Hepatocyte (in vitro differentiated cells): ENCODE measurements around the gene CROCC2. TPM values are rescaled to one million over a fixed set of nuclear protein-coding genes. Genes with fewer than 3 reads are reported as not detected.

ENCODE experiments used
- DNase-seq: peaks from one replicate; pipeline ENCODE4 v3.0.0-alpha.2; 2016; ENCODE audit warnings: low spot score
- H2AFZ ChIP-seq: fragments of 200-600 bp; sonication (generic); 2 replicates; pipeline ENCODE4 v1.6.0; 2016; ENCODE audit warnings: antibody characterized with exemption, mild to moderate bottlenecking
- H3K27ac ChIP-seq: fragments of 200-600 bp; sonication (generic); 2 replicates; pipeline ENCODE4 v1.5.1; 2016; ENCODE audit warnings: mild to moderate bottlenecking
- H3K27me3 ChIP-seq: fragments of 200-600 bp; sonication (generic); 2 replicates; pipeline ENCODE4 v1.6.1; 2016
- H3K36me3 ChIP-seq: fragments of 200-600 bp; sonication (generic); replicated peaks from 2 replicates; pipeline ENCODE4 v1.5.1; 2016; ENCODE audit warnings: low read depth; ENCODE audit not compliant: insufficient read depth
- H3K4me1 ChIP-seq: fragments of 200-600 bp; sonication (generic); 2 replicates; pipeline ENCODE4 v1.5.1; 2016; ENCODE audit warnings: mild to moderate bottlenecking, moderate library complexity; ENCODE audit not compliant: insufficient read depth
- H3K4me2 ChIP-seq: fragments of 200-600 bp; sonication (generic); 2 replicates; pipeline ENCODE4 v1.6.0; 2016
- H3K4me3 ChIP-seq: fragments of 200-600 bp; sonication (generic); 2 replicates; pipeline ENCODE4 v1.5.1; 2016; ENCODE audit warnings: mild to moderate bottlenecking
- H3K79me2 ChIP-seq: fragments of 200-600 bp; sonication (generic); 2 replicates; pipeline ENCODE4 v1.6.0; 2017; ENCODE audit warnings: mild to moderate bottlenecking
- H3K9me2 ChIP-seq: fragments of 200-600 bp; sonication (generic); replicated peaks from 2 replicates; pipeline ENCODE4 v1.6.0; 2017; ENCODE audit warnings: mild to moderate bottlenecking; ENCODE audit not compliant: insufficient read depth
- H3K9me3 ChIP-seq: fragments of 200-600 bp; sonication (generic); 2 replicates; pipeline ENCODE4 v1.5.1; 2016; ENCODE audit warnings: low read depth, mild to moderate bottlenecking
- H4K20me1 ChIP-seq: fragments of 200-600 bp; sonication (generic); 2 replicates; pipeline ENCODE4 v1.6.0; 2016; ENCODE audit warnings: mild to moderate bottlenecking; ENCODE audit not compliant: insufficient read depth, poor library complexity, severe bottlenecking
- EZH2 ChIP-seq: fragments of 200-600 bp; sonication (generic); IDR thresholded peaks from 2 replicates; pipeline ENCODE4 v1.6.1; 2016; ENCODE audit warnings: antibody characterized with exemption, mild to moderate bottlenecking, borderline replicate concordance
- EZH2phosphoT487 ChIP-seq: fragments of 200-600 bp; sonication (generic); IDR thresholded peaks from one replicate; pipeline ENCODE4 v1.6.1; 2018; ENCODE audit warnings: antibody characterized with exemption, mild to moderate bottlenecking, low read depth, moderate library complexity; ENCODE audit not compliant: unreplicated experiment, severe bottlenecking
- WGBS: methylation state at CpG from one replicate; pipeline ENCODE4 v1.1.6; 2016; ENCODE audit warnings: low lambda C conversion rate; ENCODE audit errors: missing lambda C conversion rate; 5-methylcytosine and 5-hydroxymethylcytosine counted together
- polyA plus RNA-seq: library from polyadenylated mRNA; unstranded; fragments of >200 nt; fragmentation: Nextera tagmentation; extraction: Ambion mirVana; gene quantifications from 2 replicates; pipeline ENCODE4 v1.2.1, GENCODE V29; 2016
- total RNA-seq: library from RNA; depleted of rRNA; stranded (reverse); fragments of >200 nt; gene quantifications from 2 replicates; pipeline ENCODE4 v1.2.3, GENCODE V29; 2014
- TF ChIP-seq, protein P1 (sequence below): fragments of 200-600 bp; sonication (generic); IDR thresholded peaks from 2 replicates; pipeline ENCODE4 v1.5.1; 2016; ENCODE audit warnings: antibody characterized with exemption, mild to moderate bottlenecking; ENCODE audit not compliant: poor library complexity

The CROCC2 gene
- total and polyA plus RNA-seq, 2 experiments from 2014 or later: 0.04 to 0.10 TPM

DNA sequence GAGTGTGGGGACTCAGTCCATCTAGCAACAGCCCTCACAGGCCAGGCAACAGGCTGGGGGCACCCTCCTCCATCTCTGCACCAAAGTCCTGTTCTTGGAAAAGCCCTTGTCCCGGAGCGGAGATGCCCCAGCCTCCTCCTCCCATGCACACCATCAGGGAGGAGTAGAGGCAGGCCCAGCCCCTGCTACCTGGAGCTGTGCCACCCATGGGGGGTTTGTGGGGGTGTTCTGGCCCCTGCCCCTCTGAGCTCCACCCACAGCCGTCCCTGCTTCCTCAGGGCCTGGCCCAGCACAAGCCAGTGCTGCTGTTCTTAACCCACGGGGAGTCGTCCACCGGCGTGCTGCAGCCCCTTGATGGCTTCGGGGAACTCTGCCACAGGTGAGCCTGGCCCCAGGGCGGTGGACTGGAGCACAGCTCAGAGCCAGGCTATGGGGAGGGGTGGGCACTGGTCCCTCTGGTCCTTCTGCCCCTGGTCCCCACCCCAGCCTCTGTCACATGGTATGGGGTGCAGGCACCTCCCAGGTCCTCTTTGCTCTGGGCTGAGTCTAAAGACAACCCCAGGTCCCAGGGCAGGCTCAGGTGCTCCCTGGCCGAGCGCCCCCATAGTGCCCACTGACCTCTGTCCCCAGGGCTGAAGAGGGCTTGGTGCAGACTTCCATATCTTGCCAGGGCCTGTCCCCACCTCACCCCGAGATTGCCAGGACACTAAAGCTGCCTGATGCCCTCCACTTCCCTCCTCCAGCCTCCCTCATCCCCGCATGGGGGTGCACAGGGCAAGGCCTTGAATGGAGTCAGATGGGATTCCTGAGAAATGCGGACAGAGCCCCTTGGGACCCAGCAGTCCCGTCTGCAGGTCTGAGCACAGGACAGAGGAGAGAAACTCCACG is 34.8 kb upstream of the CROCC2 start:
- H3K27ac ChIP-seq: no peak overlapping the region
- H2AFZ ChIP-seq: no peak overlapping the region
- H3K4me1 ChIP-seq: peaks cover 20% of the 10 kb centered on the region
- no peak for DNase-seq
- no peaks in the 10 kb centered on the region for H3K9me3 ChIP-seq
- no peak for TF ChIP-seq EZH2
- no peaks in the 10 kb centered on the region for H3K27me3 ChIP-seq
- H3K9me2 ChIP-seq: no peaks in the 10 kb centered on the region
- H3K4me2 ChIP-seq: no peak overlapping the region
- no peaks in the 10 kb centered on the region for H4K20me1 ChIP-seq
- H3K36me3 ChIP-seq: no peaks in the 10 kb centered on the region
- 91% methylated on average over 15 of the region's 16 CpGs for WGBS
- no peaks in the 10 kb centered on the region for H3K79me2 ChIP-seq
- H3K4me3 ChIP-seq: no peak overlapping the region

DNA sequence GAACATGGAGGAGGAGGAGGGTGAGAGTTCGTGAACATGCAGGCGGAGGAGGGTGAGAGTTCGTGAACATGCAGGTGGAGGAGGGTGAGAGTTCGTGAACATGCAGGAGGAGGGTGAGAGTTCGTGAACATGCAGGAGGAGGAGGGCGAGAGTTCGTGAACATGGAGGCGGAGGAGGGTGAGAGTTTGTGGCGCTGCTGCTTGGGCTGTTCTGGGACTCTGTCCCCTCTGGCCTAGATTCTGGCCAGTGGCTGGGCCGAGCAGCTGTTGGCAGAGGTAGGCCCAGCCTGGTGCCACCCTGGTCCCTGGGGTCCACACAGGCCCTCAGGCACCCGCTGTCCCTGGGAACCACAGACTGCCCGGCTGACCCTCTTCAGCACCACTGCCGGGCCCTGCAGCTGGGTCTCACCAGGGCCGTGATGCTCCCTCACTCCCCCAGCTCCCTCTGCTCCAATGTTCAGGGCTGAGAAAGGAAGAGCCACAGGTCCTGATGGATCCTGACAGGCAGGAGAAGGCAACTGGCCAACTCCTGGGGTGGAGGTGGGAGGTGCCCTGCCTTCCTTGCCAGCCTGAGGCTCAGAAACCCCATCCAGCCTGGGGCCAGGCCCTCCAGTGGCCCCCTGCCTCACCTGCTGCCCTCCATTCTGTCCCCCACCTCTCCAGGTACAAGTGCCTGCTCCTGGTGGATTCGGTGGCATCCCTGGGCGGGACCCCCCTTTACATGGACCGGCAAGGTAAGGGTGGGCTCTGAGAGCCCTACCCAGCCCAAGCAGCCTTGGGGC is 33.6 kb upstream of the CROCC2 start:
- no peak for DNase-seq
- 92% methylated on average over 11 of the region's 17 CpGs for WGBS

DNA sequence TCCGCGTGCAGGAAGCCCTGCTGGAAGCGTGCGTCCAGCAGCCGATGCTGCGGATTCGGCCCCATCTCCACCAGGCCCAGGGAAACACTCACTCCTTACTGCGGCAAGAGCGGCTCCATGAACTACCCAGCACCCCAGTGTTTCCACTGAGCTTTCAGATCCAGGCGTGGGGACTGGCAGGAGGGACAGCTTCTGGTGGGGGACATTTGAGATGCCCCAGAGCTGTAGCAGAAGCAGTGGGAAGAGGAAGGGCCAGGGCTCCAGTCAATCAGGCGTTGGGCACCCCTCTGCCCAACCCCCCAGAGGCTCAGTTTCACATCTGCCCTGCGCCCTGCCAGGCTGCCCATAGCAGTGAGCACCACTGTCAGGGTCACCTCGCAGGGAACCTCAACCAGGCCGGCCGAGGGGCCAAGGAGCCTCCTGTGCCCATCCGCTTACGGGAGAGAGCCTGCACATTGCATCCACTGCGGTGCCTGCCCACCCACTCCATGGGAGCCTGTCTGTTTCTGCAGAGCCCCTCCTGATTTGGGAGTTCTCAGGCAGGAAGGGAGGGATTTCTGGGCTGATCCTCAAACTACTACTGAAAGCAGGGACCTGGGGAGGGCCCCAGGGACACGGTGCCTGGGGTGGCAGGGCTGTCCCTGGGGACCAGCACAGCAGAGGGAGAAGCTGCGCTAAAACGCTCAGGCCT is 32.9 kb upstream of the CROCC2 start:
- TF ChIP-seq EZH2phosphoT487 (no peak), EZH2 (no peak)
- TF ChIP-seq, protein P1, sequence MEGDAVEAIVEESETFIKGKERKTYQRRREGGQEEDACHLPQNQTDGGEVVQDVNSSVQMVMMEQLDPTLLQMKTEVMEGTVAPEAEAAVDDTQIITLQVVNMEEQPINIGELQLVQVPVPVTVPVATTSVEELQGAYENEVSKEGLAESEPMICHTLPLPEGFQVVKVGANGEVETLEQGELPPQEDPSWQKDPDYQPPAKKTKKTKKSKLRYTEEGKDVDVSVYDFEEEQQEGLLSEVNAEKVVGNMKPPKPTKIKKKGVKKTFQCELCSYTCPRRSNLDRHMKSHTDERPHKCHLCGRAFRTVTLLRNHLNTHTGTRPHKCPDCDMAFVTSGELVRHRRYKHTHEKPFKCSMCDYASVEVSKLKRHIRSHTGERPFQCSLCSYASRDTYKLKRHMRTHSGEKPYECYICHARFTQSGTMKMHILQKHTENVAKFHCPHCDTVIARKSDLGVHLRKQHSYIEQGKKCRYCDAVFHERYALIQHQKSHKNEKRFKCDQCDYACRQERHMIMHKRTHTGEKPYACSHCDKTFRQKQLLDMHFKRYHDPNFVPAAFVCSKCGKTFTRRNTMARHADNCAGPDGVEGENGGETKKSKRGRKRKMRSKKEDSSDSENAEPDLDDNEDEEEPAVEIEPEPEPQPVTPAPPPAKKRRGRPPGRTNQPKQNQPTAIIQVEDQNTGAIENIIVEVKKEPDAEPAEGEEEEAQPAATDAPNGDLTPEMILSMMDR: no peak
- peak overlapping the region; percentile 75 for H3K27ac ChIP-seq
- DNase-seq: no peak

More for the DNA sequence above, 33.6 kb upstream of the CROCC2 start:
- no peak overlapping the region for H2AFZ ChIP-seq
- peaks cover 20% of the 10 kb centered on the region for H3K4me1 ChIP-seq
- no peak overlapping the region for H3K27ac ChIP-seq
- H3K36me3 ChIP-seq: no peaks in the 10 kb centered on the region
- no peaks in the 10 kb centered on the region for H3K9me3 ChIP-seq
- no peak overlapping the region for H3K4me3 ChIP-seq
- no peaks in the 10 kb centered on the region for H3K27me3 ChIP-seq
- no peaks in the 10 kb centered on the region for H3K79me2 ChIP-seq
- H3K9me2 ChIP-seq: no peaks in the 10 kb centered on the region
- H3K4me2 ChIP-seq: no peak overlapping the region
- TF ChIP-seq EZH2: no peak
- H4K20me1 ChIP-seq: no peaks in the 10 kb centered on the region

DNA sequence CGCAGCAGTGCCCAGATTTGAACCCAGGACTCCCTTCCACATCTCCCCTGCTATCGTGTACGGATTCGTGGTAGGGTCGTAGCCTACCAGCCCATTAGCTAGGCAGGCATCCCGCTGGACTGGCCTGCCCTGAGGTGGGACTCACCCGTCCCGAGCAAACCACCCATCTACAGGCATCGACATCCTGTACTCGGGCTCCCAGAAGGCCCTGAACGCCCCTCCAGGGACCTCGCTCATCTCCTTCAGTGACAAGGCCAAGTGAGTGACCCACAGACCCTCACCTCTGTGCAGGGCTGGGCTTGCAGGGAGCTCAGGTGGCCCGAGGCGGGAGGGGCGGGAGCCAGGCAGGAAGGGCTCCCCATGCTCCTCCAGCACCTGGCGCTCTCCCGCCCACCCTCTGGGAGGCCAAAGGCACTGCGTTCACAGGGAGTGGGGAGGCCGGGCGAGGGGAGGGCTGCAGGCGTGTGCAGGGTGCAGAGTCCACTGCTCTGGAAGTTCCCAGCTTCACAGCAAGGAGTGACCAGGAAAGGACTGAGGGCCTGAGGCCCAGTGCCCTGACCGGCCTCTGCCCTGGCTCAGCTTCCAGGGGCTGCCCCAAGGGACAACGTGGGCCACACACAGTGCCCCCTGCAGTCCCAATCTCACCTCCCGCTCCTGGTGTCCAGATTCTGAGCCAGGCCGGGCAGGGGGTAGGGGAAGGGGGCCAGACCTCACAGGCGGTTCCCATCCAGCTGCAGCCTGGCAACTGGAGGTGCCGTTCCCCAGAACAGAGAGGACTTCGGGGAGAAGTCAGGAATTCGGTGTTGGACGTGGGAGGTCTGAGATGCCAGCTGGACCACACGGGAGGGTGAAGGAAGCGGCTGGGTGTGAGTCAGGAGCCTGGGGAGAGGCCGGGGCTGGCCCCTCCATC is 32.1 kb upstream of the CROCC2 start:
- H3K27me3 ChIP-seq: no peaks in the 10 kb centered on the region
- no peaks in the 10 kb centered on the region for H3K9me3 ChIP-seq
- peak overlapping the region; percentile 46 for H3K4me2 ChIP-seq
- peak; percentile 92 for DNase-seq
- WGBS: 77% methylated on average over 28 of the region's 33 CpGs
- H3K4me1 ChIP-seq: peaks cover 15% of the 10 kb centered on the region
- H2AFZ ChIP-seq: no peak overlapping the region
- no peaks in the 10 kb centered on the region for H3K79me2 ChIP-seq
- H3K27ac ChIP-seq: peak overlapping the region; percentile 90
- no peaks in the 10 kb centered on the region for H4K20me1 ChIP-seq
- H3K4me3 ChIP-seq: no peak overlapping the region
- TF ChIP-seq, protein P1: no peak
- TF ChIP-seq EZH2: no peak
- TF ChIP-seq EZH2phosphoT487: no peak
- H3K36me3 ChIP-seq: no peaks in the 10 kb centered on the region
- no peaks in the 10 kb centered on the region for H3K9me2 ChIP-seq

More for the DNA sequence above, 32.9 kb upstream of the CROCC2 start:
- H3K27me3 ChIP-seq: no peaks in the 10 kb centered on the region
- H3K36me3 ChIP-seq: no peaks in the 10 kb centered on the region
- no peak overlapping the region for H3K4me2 ChIP-seq
- H3K9me2 ChIP-seq: no peaks in the 10 kb centered on the region
- no peaks in the 10 kb centered on the region for H4K20me1 ChIP-seq
- H3K4me3 ChIP-seq: no peak overlapping the region
- H2AFZ ChIP-seq: no peak overlapping the region
- 95% methylated on average over 21 of the region's 21 CpGs for WGBS
- H3K79me2 ChIP-seq: no peaks in the 10 kb centered on the region
- peaks cover 20% of the 10 kb centered on the region for H3K4me1 ChIP-seq
- H3K9me3 ChIP-seq: no peaks in the 10 kb centered on the region
